ENCODE results near the gene ELL3.
"Not testable (repeated sequence)": the region's sequence is repeated elsewhere in the genome, so short reads cannot be mapped to it uniquely, and the experiment has no call there.

ELL3 gene

GRCh38 chr15:43791993-43792760 lies 15.4 kb upstream of the ELL3 start, which contains the start of gene SERF2:
SERF2 (plus strand) TSS chr15:43792320; CDS start chr15:43792377, 57 bp downstream.
- peak; percentile 95 to 98 (median 95) for DNase-seq

GRCh38 chr15:43789409-43789808 lies 12.6 kb upstream of the ELL3 start:
- no peak for DNase-seq

GRCh38 chr15:43779016-43779415 lies 2.2 kb upstream of the ELL3 start:
- no peak for DNase-seq

- peak; percentile 77 to 87 (median 87) for DNase-seq
Measured at GRCh38 chr15:43777267-43777914, 625 bp upstream of the ELL3 start.

GRCh38 chr15:43776101-43776717 lies 557 bp downstream of the ELL3 start:
- DNase-seq = peak; percentile 36 to 70 (median 51)

GRCh38 chr15:43775411-43775965 lies 1.3 kb downstream of the ELL3 start:
- DNase-seq = peak; percentile 32 to 72 (median 68)

GRCh38 chr15:43774062-43774461 lies 2.7 kb downstream of the ELL3 start:
- DNase-seq = no peak

GRCh38 chr15:43772624-43773023 lies 4.1 kb downstream of the ELL3 start:
- no peak for DNase-seq

- no peak for DNase-seq
Measured at GRCh38 chr15:43771816-43772215, 5.0 kb downstream of the ELL3 start.

- DNase-seq = peak; percentile 14 to 41 (median 16)
Measured at GRCh38 chr15:43769584-43770228, 7.1 kb downstream of the ELL3 start.

- DNase-seq = no peak
Measured at GRCh38 chr15:43763819-43764446, 12.8 kb downstream of the ELL3 start.

- DNase-seq = no peak
Measured at GRCh38 chr15:43762824-43763223, 13.9 kb downstream of the ELL3 start.

GRCh38 chr15:43751885-43752284 lies 24.9 kb downstream of the ELL3 start:
- no peak for DNase-seq

GRCh38 chr15:43749690-43750345 lies 26.9 kb downstream of the ELL3 start:
- DNase-seq = no peak

- no peak for DNase-seq
Measured at GRCh38 chr15:43748376-43748775, 28.4 kb downstream of the ELL3 start.

GRCh38 chr15:43746903-43747309 lies 29.9 kb downstream of the ELL3 start:
- DNase-seq = peak in 2 of 3 experiments; percentile 33 to 66

GRCh38 chr15:43746245-43746902 lies 30.4 kb downstream of the ELL3 start, which contains the start of gene PDIA3:
PDIA3 (plus strand) TSS chr15:43746438; CDS start chr15:43746540, 102 bp downstream.
- DNase-seq = peak; percentile 75 to 83 (median 83)

- DNase-seq = no peak
Measured at GRCh38 chr15:43735416-43735815, 41.4 kb downstream of the ELL3 start.

- DNase-seq = not testable (repeated sequence)
Measured at GRCh38 chr15:43728053-43728725, 48.6 kb downstream of the ELL3 start.

- DNase-seq = not testable (repeated sequence)
Measured at GRCh38 chr15:43726306-43726705, 50.5 kb downstream of the ELL3 start.

- no peak for DNase-seq
Measured at GRCh38 chr15:43723151-43723550, 53.6 kb downstream of the ELL3 start.
